HEK293 (cell line): ENCODE data around the gene DKK3.

Source experiments
- CTCF ChIA-PET: fragments of 350-600 bp; formaldehyde crosslinking; extraction: SDS; loops from one replicate; lab custom pipeline; 2021; ENCODE audit warnings: antibody characterized with exemption; lab: Yijun Ruan, JAX
- POLR2A ChIA-PET: fragments of 300-600 bp; formaldehyde crosslinking; extraction: SDS; loops from one replicate; lab custom pipeline; 2020; ENCODE audit warnings: antibody characterized with exemption, inconsistent platforms; lab: Yijun Ruan, JAX
- H3K27ac ChIP-seq: fragments of 200-500 bp; sonication (Bioruptor generic); 2 replicates; pipeline ENCODE4 v1.5.1; 2014; ENCODE audit warnings: low read depth, low read length, control low read depth, inconsistent platforms; ENCODE audit errors: extremely low read depth
- H3K36me3 ChIP-seq, 2 experiments: fragments of 200-500 bp in 1 of 2; sonication (Bioruptor generic) in 1 of 2; 1 replicate in 1 of 2; 2 replicates in 1 of 2; pipeline ENCODE4 v1.5.1; 2014 to 2017; ENCODE audit warnings: inconsistent platforms in 2 of 2, low read length in 2 of 2; ENCODE audit not compliant: control insufficient read depth in 2 of 2, insufficient read depth in 1 of 2
- H3K4me1 ChIP-seq: fragments of 200-500 bp; sonication (Bioruptor generic); 2 replicates; pipeline ENCODE4 v1.5.1; 2014; ENCODE audit warnings: mild to moderate bottlenecking, low read length, inconsistent platforms; ENCODE audit not compliant: control insufficient read depth, insufficient read depth
- H3K4me3 ChIP-seq: 2 replicates; pipeline ENCODE4 v1.5.1; 2011; ENCODE audit warnings: low read depth, mild to moderate bottlenecking, control low read depth, low read length, moderate library complexity
- H3K9me3 ChIP-seq: fragments of 200-500 bp; sonication (Bioruptor generic); 2 replicates; pipeline ENCODE4 v1.5.1; 2014; ENCODE audit warnings: low read depth, low read length, inconsistent platforms; ENCODE audit not compliant: control insufficient read depth, insufficient read depth
- ATF2 ChIP-seq: fragments of 450-650 bp; formaldehyde crosslinking; IDR thresholded peaks from 2 replicates; pipeline ENCODE4 v1.5.1; 2016; ENCODE audit warnings: missing biosample characterization, missing genetic modification characterization, low read depth
- EGR2 ChIP-seq: fragments of 450-650 bp; formaldehyde crosslinking; IDR thresholded peaks from 2 replicates; pipeline ENCODE4 v1.5.1; 2016; ENCODE audit warnings: low read depth, missing biosample characterization, missing genetic modification characterization
- OSR2 ChIP-seq: fragments of 450-650 bp; formaldehyde crosslinking; IDR thresholded peaks from 2 replicates; pipeline ENCODE4 v1.5.1; 2016; ENCODE audit warnings: missing biosample characterization, missing genetic modification characterization
- OVOL3 ChIP-seq: fragments of 450-650 bp; formaldehyde crosslinking; IDR thresholded peaks from 2 replicates; pipeline ENCODE4 v1.5.1; 2016; ENCODE audit warnings: missing biosample characterization, missing genetic modification characterization
- YY2 ChIP-seq: fragments of 450-650 bp; formaldehyde crosslinking; IDR thresholded peaks from 2 replicates; pipeline ENCODE4 v1.5.1; 2016; ENCODE audit warnings: missing biosample characterization, missing genetic modification characterization
- ZBTB7A ChIP-seq: fragments of 450-650 bp; formaldehyde crosslinking; IDR thresholded peaks from 2 replicates; pipeline ENCODE4 v1.5.1; 2016; ENCODE audit warnings: low read depth, missing biosample characterization, missing genetic modification characterization
- ZFHX2 ChIP-seq: fragments of 450-650 bp; formaldehyde crosslinking; conservative IDR thresholded peaks from 2 replicates; pipeline ENCODE4 v1.5.1; 2016; ENCODE audit warnings: missing biosample characterization, missing genetic modification characterization
- ZNF292 ChIP-seq: fragments of 450-650 bp; formaldehyde crosslinking; IDR thresholded peaks from 2 replicates; pipeline ENCODE4 v1.5.1; 2016; ENCODE audit warnings: low read depth, missing biosample characterization, missing genetic modification characterization, borderline replicate concordance
- ZNF302 ChIP-seq: fragments of 450-650 bp; formaldehyde crosslinking; IDR thresholded peaks from 2 replicates; pipeline ENCODE4 v1.5.1; 2016; ENCODE audit warnings: missing biosample characterization, missing genetic modification characterization, low read depth
- ZNF354C ChIP-seq: fragments of 450-650 bp; formaldehyde crosslinking; IDR thresholded peaks from 2 replicates; pipeline ENCODE4 v1.5.1; 2016; ENCODE audit warnings: missing biosample characterization, missing genetic modification characterization, low read depth, borderline replicate concordance
- ZNF433 ChIP-seq: fragments of 450-650 bp; formaldehyde crosslinking; IDR thresholded peaks from 2 replicates; pipeline ENCODE4 v1.5.1; 2016; ENCODE audit warnings: missing biosample characterization, missing genetic modification characterization, low read depth
- ZNF549 ChIP-seq: fragments of 450-650 bp; IDR thresholded peaks from 2 replicates; pipeline ENCODE4 v1.5.1; 2018; ENCODE audit warnings: missing biosample characterization, missing genetic modification characterization, mild to moderate bottlenecking, inconsistent platforms, moderate library complexity
- ZNF670 ChIP-seq: fragments of 450-650 bp; formaldehyde crosslinking; IDR thresholded peaks from 2 replicates; pipeline ENCODE4 v1.5.1; 2016; ENCODE audit warnings: missing biosample characterization, missing genetic modification characterization, low read depth
- ZNF776 ChIP-seq: fragments of 450-650 bp; formaldehyde crosslinking; IDR thresholded peaks from 2 replicates; pipeline ENCODE4 v1.5.0; 2017; ENCODE audit warnings: missing biosample characterization, missing genetic modification characterization, borderline replicate concordance
- TF ChIP-seq, protein P1 (sequence below): fragments of 450-650 bp; formaldehyde crosslinking; IDR thresholded peaks from 2 replicates; pipeline ENCODE4 v1.5.1; 2016; ENCODE audit warnings: missing biosample characterization, missing genetic modification characterization

The DKK3 gene

DNA sequence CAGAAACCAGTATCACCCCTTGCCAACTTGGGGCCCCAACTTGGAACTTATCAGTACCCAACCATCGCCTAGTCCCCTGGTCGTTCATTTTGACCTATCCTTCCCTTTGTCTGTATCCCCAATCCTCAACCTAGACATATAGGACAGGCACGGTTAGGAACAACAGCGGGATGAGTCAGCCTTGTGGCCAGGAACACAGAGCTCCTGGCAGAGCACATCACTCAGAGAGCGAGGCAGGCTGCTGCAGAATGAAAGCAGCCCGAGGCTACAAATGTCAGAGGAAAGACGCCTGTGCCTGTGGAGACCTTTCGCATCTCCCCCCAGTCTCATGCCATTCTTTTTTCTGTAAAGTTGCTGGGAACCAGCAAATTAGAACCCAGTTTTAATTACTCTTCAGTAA lies 14.6 kb downstream of the DKK3 start (continued):
- TF ChIP-seq, protein P1, sequence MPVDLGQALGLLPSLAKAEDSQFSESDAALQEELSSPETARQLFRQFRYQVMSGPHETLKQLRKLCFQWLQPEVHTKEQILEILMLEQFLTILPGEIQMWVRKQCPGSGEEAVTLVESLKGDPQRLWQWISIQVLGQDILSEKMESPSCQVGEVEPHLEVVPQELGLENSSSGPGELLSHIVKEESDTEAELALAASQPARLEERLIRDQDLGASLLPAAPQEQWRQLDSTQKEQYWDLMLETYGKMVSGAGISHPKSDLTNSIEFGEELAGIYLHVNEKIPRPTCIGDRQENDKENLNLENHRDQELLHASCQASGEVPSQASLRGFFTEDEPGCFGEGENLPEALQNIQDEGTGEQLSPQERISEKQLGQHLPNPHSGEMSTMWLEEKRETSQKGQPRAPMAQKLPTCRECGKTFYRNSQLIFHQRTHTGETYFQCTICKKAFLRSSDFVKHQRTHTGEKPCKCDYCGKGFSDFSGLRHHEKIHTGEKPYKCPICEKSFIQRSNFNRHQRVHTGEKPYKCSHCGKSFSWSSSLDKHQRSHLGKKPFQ (tag by site-specific recombination): no peak

DNA sequence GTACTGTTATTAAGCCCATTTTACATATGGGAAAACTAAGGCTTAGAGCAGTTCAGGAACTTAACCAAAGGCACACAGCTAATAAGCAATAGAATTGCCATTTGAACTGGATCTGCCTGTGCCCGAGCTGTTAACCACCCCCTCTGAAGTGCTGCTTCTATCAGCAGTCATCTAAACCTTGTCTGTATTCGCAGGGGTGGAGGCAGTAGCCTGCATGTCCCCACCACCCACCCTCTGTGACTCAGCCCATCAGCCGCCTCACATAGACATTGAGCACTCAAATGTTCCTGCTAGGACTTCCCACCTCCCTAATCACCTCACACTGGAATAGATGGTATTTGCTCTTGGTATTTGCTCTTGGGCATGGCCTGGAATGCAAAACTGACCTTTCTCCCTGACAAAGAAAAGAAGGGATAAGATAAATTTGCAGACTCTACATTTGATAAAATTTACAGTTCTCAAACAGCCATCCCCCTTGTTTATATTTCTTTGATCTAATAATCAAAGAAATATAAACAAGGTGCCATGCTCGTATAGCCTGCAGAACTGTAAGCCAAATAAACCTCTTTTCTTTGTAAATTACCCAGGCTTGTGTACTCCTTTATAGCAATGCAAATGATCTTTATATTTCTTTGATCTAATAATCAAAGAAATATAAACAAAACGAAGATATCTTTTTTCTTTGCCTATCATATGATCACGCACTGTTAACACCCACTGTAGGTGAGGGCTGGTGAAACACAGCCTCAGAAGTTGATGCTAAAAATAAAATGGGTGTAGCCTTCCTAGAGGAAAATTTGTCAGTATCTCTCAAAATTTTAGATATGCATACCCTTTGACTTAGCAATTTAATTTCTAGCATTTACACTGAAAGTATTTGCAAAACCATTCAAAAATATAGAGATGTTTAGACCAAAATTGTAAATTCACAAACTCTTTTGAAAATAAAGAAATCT lies 15.9 kb downstream of the DKK3 start:
- Histone ChIP-seq H3K4me1 (no peaks in the 10 kb centered on the region), H3K27ac (no peak overlapping the region), H3K4me3 (no peak overlapping the region), H3K36me3 (no peaks in the 10 kb centered on the region), H3K9me3 (no peaks in the 10 kb centered on the region)
- POLR2A ChIA-PET: no interaction called here
- CTCF ChIA-PET: interaction anchor here (0.6 to 1.6 kb wide), 3 partner anchors 9 to 44 kb away, joined by 3 to 4 read pairs (median 4); partner anchors contain the start of gene DKK3
- TF ChIP-seq ZNF549 (no peak), EGR2 (peak; percentile 79), ZFHX2 (peak; percentile 76)

- Histone ChIP-seq H3K4me3 (no peak overlapping the region), H3K9me3 (no peaks in the 10 kb centered on the region), H3K36me3 (no peaks in the 10 kb centered on the region), H3K27ac (no peak overlapping the region), H3K4me1 (no peaks in the 10 kb centered on the region)
- CTCF ChIA-PET: interaction anchor here (0.6 to 1.4 kb wide), 3 partner anchors 28 to 53 kb away, joined by 4 read pairs; no protein-coding TSS in a partner anchor
- POLR2A ChIA-PET: no interaction called here
- TF ChIP-seq ZNF302 (no peak), ZNF292 (tag by site-specific recombination) (no peak), ZBTB7A (no peak), ZNF354C (tag by site-specific recombination) (no peak), ATF2 (tag by site-specific recombination) (no peak), OSR2 (no peak)
- TF ChIP-seq, all 188 proteins: peak for 0
Observed at GRCh38 chr11:11989774-11990744, 18.4 kb downstream of the DKK3 start.

DNA sequence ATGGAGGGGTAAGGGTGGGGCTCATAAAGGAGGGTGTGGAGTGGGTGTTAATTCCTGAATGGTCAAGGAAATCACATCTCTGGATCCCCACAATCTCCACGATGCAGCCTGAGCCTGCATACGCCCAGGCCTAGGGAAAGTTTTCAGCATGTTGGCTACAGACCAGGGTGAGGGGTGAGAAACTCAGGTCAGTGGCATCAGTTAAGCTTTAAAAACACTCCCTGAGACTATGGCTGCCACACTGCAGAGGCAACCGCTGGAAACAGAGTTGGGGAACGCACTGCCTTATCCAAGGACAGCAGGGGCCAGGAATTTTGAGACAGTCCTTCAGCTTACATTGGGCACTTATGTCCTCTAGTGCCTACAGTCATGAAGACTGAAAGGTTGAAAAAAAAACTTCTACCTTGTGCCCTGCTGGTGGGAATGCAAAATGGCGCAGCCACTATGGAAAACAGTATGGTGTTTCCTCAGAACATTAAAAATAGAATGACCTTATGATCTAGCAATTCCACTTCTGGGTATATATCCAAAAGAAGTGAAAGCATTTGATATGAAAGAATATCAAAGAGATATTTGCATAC lies 19.7 kb downstream of the DKK3 start:
- no peaks in the 10 kb centered on the region for H3K9me3 ChIP-seq
- no peak overlapping the region for H3K27ac ChIP-seq
- ChIA-PET POLR2A (no interaction called here), CTCF (no interaction called here)
- no peak overlapping the region for H3K4me3 ChIP-seq
- no peaks in the 10 kb centered on the region for H3K36me3 ChIP-seq
- no peaks in the 10 kb centered on the region for H3K4me1 ChIP-seq
- TF ChIP-seq ZNF670 (tag by site-specific recombination) (no peak), ZNF776 (tag by site-specific recombination) (no peak), YY2 (tag by site-specific recombination) (no peak), OVOL3 (no peak), ZNF433 (tag by site-specific recombination) (no peak)
- TF ChIP-seq, all 188 proteins: peak for 0
